Measurements from ENCODE around the gene LBH. TPM values are rescaled to one million over a fixed set of nuclear protein-coding genes. Genes with fewer than 3 reads are reported as not detected.

Gene LBH
- total and polyA plus RNA-seq, 4 donors = 22.9 to 133 (median 81.3) TPM

- H3K36me3 ChIP-seq (ENCODE audit: control insufficient read depth in 4 of 4, insufficient read depth in 4 of 4, low read length in 4 of 4) = peaks cover 16 to 44% (median 24%) of the 10 kb centered on the region in 4 donors
- no peak for DNase-seq
- H3K9ac ChIP-seq (ENCODE audit: insufficient read depth in 1 of 2, low read length in 2 of 2) = no peak overlapping the region
- peaks cover 0 to 7% (median 1%) of the 10 kb centered on the region in 5 donors for H3K4me1 ChIP-seq (ENCODE audit: control insufficient read depth in 5 of 5, insufficient read depth in 5 of 5, low read length in 5 of 5)
- H3K27me3 ChIP-seq (ENCODE audit: control insufficient read depth in 3 of 3, insufficient read depth in 3 of 3, low read length in 2 of 3) = no peaks in the 10 kb centered on the region
- no peak for TF ChIP-seq CTCF (IDR thresholded peaks at IDR 0.05; ENCODE audit: control extremely low read depth, extremely low read depth)
- H3K9me3 ChIP-seq (ENCODE audit: control insufficient read depth in 4 of 4, insufficient read depth in 3 of 4, low read length in 3 of 4) = peaks cover 0 to 2% (median 0%) of the 10 kb centered on the region in 4 donors
- no peak for ATAC-seq (ENCODE audit: insufficient read depth, low FRiP score)
- no peak overlapping the region for H3K4me3 ChIP-seq
- WGBS, 2 donors = 81 to 88% methylated on average over 3 of the region's 3 CpGs
- no peak overlapping the region for H3K27ac ChIP-seq (ENCODE audit: low read depth in 1 of 2, low read length in 1 of 2)
Measured at GRCh38 chr2:30259827-30260679, 28.7 kb downstream of the LBH start.

- WGBS, 2 donors = 87 to 96% methylated on average over 2 of the region's 2 CpGs
- ATAC-seq (ENCODE audit: insufficient read depth, low FRiP score) (no peak), DNase-seq (no peak)
- Histone ChIP-seq H3K9ac (ENCODE audit: insufficient read depth in 1 of 2, low read length in 2 of 2) (no peak overlapping the region), H3K9me3 (ENCODE audit: control insufficient read depth in 4 of 4, insufficient read depth in 3 of 4, low read length in 3 of 4) (peaks cover 0 to 2% (median 0%) of the 10 kb centered on the region in 4 donors), H3K4me1 (ENCODE audit: control insufficient read depth in 5 of 5, insufficient read depth in 5 of 5, low read length in 5 of 5) (peaks cover 0 to 4% (median 0%) of the 10 kb centered on the region in 5 donors), H3K4me3 (no peak overlapping the region), H3K36me3 (ENCODE audit: control insufficient read depth in 4 of 4, insufficient read depth in 4 of 4, low read length in 4 of 4) (peaks cover 16 to 38% (median 24%) of the 10 kb centered on the region in 4 donors), H3K27me3 (ENCODE audit: control insufficient read depth in 3 of 3, insufficient read depth in 3 of 3, low read length in 2 of 3) (no peaks in the 10 kb centered on the region), H3K27ac (ENCODE audit: low read depth in 1 of 2, low read length in 1 of 2) (no peak overlapping the region)
- TF ChIP-seq CTCF (IDR thresholded peaks at IDR 0.05; ENCODE audit: control extremely low read depth, extremely low read depth) = no peak
Measured at GRCh38 chr2:30260941-30261340, 29.6 kb downstream of the LBH start.

- Histone ChIP-seq H3K4me1 (ENCODE audit: control insufficient read depth in 5 of 5, insufficient read depth in 5 of 5, low read length in 5 of 5) (peaks cover 0 to 6% (median 4%) of the 10 kb centered on the region in 5 donors), H3K9me3 (ENCODE audit: control insufficient read depth in 4 of 4, insufficient read depth in 3 of 4, low read length in 3 of 4) (peaks cover 0 to 2% (median 0%) of the 10 kb centered on the region in 4 donors), H3K9ac (ENCODE audit: insufficient read depth in 1 of 2, low read length in 2 of 2) (no peak overlapping the region), H3K27me3 (ENCODE audit: control insufficient read depth in 3 of 3, insufficient read depth in 3 of 3, low read length in 2 of 3) (no peaks in the 10 kb centered on the region), H3K4me3 (no peak overlapping the region), H3K36me3 (ENCODE audit: control insufficient read depth in 4 of 4, insufficient read depth in 4 of 4, low read length in 4 of 4) (peaks cover 16 to 35% (median 21%) of the 10 kb centered on the region in 4 donors), H3K27ac (ENCODE audit: low read depth in 1 of 2, low read length in 1 of 2) (no peak overlapping the region)
- no peak for ATAC-seq (ENCODE audit: insufficient read depth, low FRiP score)
- no peak for DNase-seq
- TF ChIP-seq CTCF (IDR thresholded peaks at IDR 0.05; ENCODE audit: control extremely low read depth, extremely low read depth) = no peak
Measured at GRCh38 chr2:30261695-30262211, 30.4 kb downstream of the LBH start.
